ENCODE results near the gene CYP24A1.

CYP24A1 gene

GRCh38 chr20:54201268-54201846 lies 27.6 kb upstream of the CYP24A1 start:
- no peak for DNase-seq

- DNase-seq: no peak
Observed at GRCh38 chr20:54200487-54201267, 26.9 kb upstream of the CYP24A1 start.

- peak; percentile 57 to 69 for DNase-seq
Observed at GRCh38 chr20:54199721-54200176, 26.0 kb upstream of the CYP24A1 start.

GRCh38 chr20:54199283-54199682 lies 25.5 kb upstream of the CYP24A1 start:
- no peak for DNase-seq

GRCh38 chr20:54197621-54198604 lies 24.1 kb upstream of the CYP24A1 start:
- no peak for DNase-seq

- no peak for DNase-seq
Observed at GRCh38 chr20:54195483-54196472, 22.0 kb upstream of the CYP24A1 start.

GRCh38 chr20:54194724-54195438 lies 21.1 kb upstream of the CYP24A1 start:
- no peak for DNase-seq

GRCh38 chr20:54193817-54194216 lies 20.0 kb upstream of the CYP24A1 start:
- no peak for DNase-seq

- DNase-seq: no peak
Observed at GRCh38 chr20:54190217-54190616, 16.4 kb upstream of the CYP24A1 start.

- no peak for DNase-seq
Observed at GRCh38 chr20:54189630-54190029, 15.8 kb upstream of the CYP24A1 start.

- DNase-seq: no peak
Observed at GRCh38 chr20:54188132-54188849, 14.5 kb upstream of the CYP24A1 start.

GRCh38 chr20:54184904-54185626 lies 11.3 kb upstream of the CYP24A1 start:
- no peak for DNase-seq

GRCh38 chr20:54184071-54184470 lies 10.3 kb upstream of the CYP24A1 start:
- DNase-seq: no peak

- no peak for DNase-seq
Observed at GRCh38 chr20:54180931-54181330, 7.1 kb upstream of the CYP24A1 start.

- no peak for DNase-seq
Observed at GRCh38 chr20:54179946-54180345, 6.2 kb upstream of the CYP24A1 start.

GRCh38 chr20:54178256-54178655 lies 4.5 kb upstream of the CYP24A1 start:
- DNase-seq: no peak

GRCh38 chr20:54177378-54177777 lies 3.6 kb upstream of the CYP24A1 start:
- no peak for DNase-seq

- DNase-seq: no peak
Observed at GRCh38 chr20:54176610-54177009, 2.8 kb upstream of the CYP24A1 start.

- no peak for DNase-seq
Observed at GRCh38 chr20:54174457-54175175, 830 bp upstream of the CYP24A1 start.

Measured in CD4-positive, alpha-beta T cell treated with Interleukin-1 beta for 1 hour (primary cell).